Calu3 (cell line): ENCODE measurements around the gene PARPBP. TPM values are rescaled to one million over a fixed set of nuclear protein-coding genes. Genes with fewer than 3 reads are reported as not detected.

Source experiments
- BruUV-seq: library from RNA; stranded (reverse); fragments of 400-500 nt; replicated peaks from 2 replicates; lab custom pipeline; 2021; lab: Mats Ljungman, UMichigan
- CTCF ChIA-PET: fragments of 300-600 bp; sonication (Branson Sonifier 250); formaldehyde crosslinking; loops from one replicate; lab custom pipeline; 2022; ENCODE audit warnings: antibody characterized with exemption; lab: Charles Lee
- DNase-seq: peaks from one replicate; pipeline ENCODE4 v3.0.0; 2022
- H3K27ac Mint-ChIP-seq: one replicate; pipeline ENCODE4 v1.8.0; 2022; ENCODE audit warnings: mixed read lengths; ENCODE audit not compliant: unreplicated experiment
- H3K27me3 Mint-ChIP-seq: one replicate; pipeline ENCODE4 v1.8.0; 2022; ENCODE audit warnings: mixed read lengths; ENCODE audit not compliant: unreplicated experiment
- H3K36me3 Mint-ChIP-seq: one replicate; pipeline ENCODE4 v1.8.0; 2022; ENCODE audit warnings: mild to moderate bottlenecking, moderate library complexity, mixed read lengths; ENCODE audit not compliant: insufficient read depth, unreplicated experiment
- H3K4me1 Mint-ChIP-seq: one replicate; pipeline ENCODE4 v1.8.0; 2022; ENCODE audit warnings: mild to moderate bottlenecking, low read depth, mixed read lengths; ENCODE audit not compliant: unreplicated experiment
- H3K4me3 Mint-ChIP-seq: one replicate; pipeline ENCODE4 v1.8.0; 2022; ENCODE audit warnings: mild to moderate bottlenecking, low read depth, moderate library complexity, mixed read lengths; ENCODE audit not compliant: unreplicated experiment
- H3K9me3 Mint-ChIP-seq: one replicate; pipeline ENCODE4 v1.8.0; 2022; ENCODE audit warnings: low read depth, mixed read lengths; ENCODE audit not compliant: unreplicated experiment
- CTCF ChIP-seq: fragments of 200-600 bp; IDR thresholded peaks from one replicate; pipeline ENCODE4 v1.8.0; 2022; ENCODE audit warnings: antibody characterized with exemption; ENCODE audit not compliant: unreplicated experiment
- intact Hi-C: fragments of 100-400 bp; cut with micrococcal nuclease; formaldehyde crosslinking; loops from one replicate; pipeline ENCODE4 v1.10.0; 2022; ENCODE audit not compliant: unreplicated experiment
- total RNA-seq: library from RNA; stranded (reverse); gene quantifications from 2 replicates; pipeline ENCODE4 v1.2.3, GENCODE V29; 2022

PARPBP gene
- total RNA-seq, 1 experiment from 2014 or later = 38.0 TPM

DNA sequence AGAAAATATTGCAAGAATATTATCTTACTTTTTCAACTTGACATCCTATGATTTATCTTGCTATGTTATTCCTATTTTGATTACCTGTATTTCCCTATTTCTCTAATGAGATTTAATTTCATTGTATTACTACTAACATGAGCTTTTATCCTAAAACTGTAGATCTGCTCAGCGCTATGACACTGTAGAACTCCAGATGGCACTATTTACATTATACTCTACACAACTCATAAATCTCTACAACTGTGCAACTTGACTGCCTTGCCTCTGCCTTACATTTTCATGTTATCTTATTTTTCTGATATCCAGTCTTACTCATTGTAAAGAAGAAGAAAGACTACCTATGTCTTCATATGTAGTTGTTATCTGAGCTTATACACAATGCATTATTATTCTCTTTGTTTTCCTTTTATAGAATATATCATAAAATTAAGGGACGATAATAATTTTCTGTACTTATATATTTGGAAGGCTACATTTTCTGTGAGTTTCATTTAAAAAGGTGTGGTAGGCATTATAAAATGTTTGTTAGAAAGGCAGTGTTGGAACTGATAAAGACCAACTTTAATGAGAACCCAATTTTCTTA, 24.2 kb upstream of the PARPBP start:
- peak; percentile 20 for TF ChIP-seq CTCF
- CTCF ChIA-PET = interaction anchor here (0.7 to 1.0 kb wide), 2 partner anchors 716 to 721 kb away, joined by 3 to 9 read pairs; no protein-coding TSS in a partner anchor
- Mint-ChIP-seq H3K4me3 (no peak overlapping the region), H3K27ac (no peak overlapping the region), H3K9me3 (no peaks in the 10 kb centered on the region), H3K4me1 (no peaks in the 10 kb centered on the region), H3K27me3 (no peaks in the 10 kb centered on the region), H3K36me3 (no peaks in the 10 kb centered on the region)
- intact Hi-C loops = loop anchor here (1.0 to 10.0 kb wide), 4 partner anchors 647 to 779 kb away; no protein-coding TSS in a partner anchor
- BruUV-seq = no TSS peak
- peak; percentile 12 for DNase-seq

GRCh38 chr12:102096855-102097254, 23.1 kb upstream of the PARPBP start:
- H3K9me3 Mint-ChIP-seq = no peaks in the 10 kb centered on the region
- no peak for DNase-seq
- CTCF ChIA-PET = interaction anchor here (0.8 kb wide), 1 partner anchor 24 kb away, joined by 3 read pairs; no protein-coding TSS in a partner anchor
- H3K27ac Mint-ChIP-seq = no peak overlapping the region
- TF ChIP-seq CTCF = no peak
- intact Hi-C loops = loop anchor here (5.0 to 10.0 kb wide), 3 partner anchors 645 to 778 kb away; no protein-coding TSS in a partner anchor
- H3K36me3 Mint-ChIP-seq = no peaks in the 10 kb centered on the region
- H3K27me3 Mint-ChIP-seq = no peaks in the 10 kb centered on the region
- no TSS peak for BruUV-seq
- H3K4me1 Mint-ChIP-seq = no peaks in the 10 kb centered on the region
- no peak overlapping the region for H3K4me3 Mint-ChIP-seq

GRCh38 chr12:102106905-102107304, 13.1 kb upstream of the PARPBP start:
- intact Hi-C loops = no loop called here
- Mint-ChIP-seq H3K4me3 (no peak overlapping the region), H3K27me3 (no peaks in the 10 kb centered on the region), H3K27ac (no peak overlapping the region), H3K36me3 (peaks cover 41% of the 10 kb centered on the region), H3K4me1 (no peaks in the 10 kb centered on the region), H3K9me3 (peaks cover 5% of the 10 kb centered on the region)
- CTCF ChIA-PET = no interaction called here
- no TSS peak for BruUV-seq
- TF ChIP-seq CTCF = no peak
- no peak for DNase-seq

GRCh38 chr12:102107970-102108369, 12.0 kb upstream of the PARPBP start:
- no peaks in the 10 kb centered on the region for H3K4me1 Mint-ChIP-seq
- intact Hi-C loops = no loop called here
- H3K27ac Mint-ChIP-seq = no peak overlapping the region
- CTCF ChIA-PET = no interaction called here
- peaks cover 34% of the 10 kb centered on the region for H3K36me3 Mint-ChIP-seq
- no peak overlapping the region for H3K4me3 Mint-ChIP-seq
- TF ChIP-seq CTCF = no peak
- peaks cover 5% of the 10 kb centered on the region for H3K9me3 Mint-ChIP-seq
- no TSS peak for BruUV-seq
- DNase-seq = no peak
- no peaks in the 10 kb centered on the region for H3K27me3 Mint-ChIP-seq
